HEK293 (cell line): Measurements from ENCODE around the gene ITGA8.
A peak's percentile ranks its signal among the peaks of the same experiment; 100 is the strongest.

ENCODE experiments used
- CTCF ChIA-PET: fragments of 350-600 bp; formaldehyde crosslinking; extraction: SDS; loops from one replicate; lab custom pipeline; 2021; ENCODE audit warnings: antibody characterized with exemption; lab: Yijun Ruan, JAX
- POLR2A ChIA-PET: fragments of 300-600 bp; formaldehyde crosslinking; extraction: SDS; loops from one replicate; lab custom pipeline; 2020; ENCODE audit warnings: antibody characterized with exemption, inconsistent platforms; lab: Yijun Ruan, JAX
- H3K27ac ChIP-seq: fragments of 200-500 bp; sonication (Bioruptor generic); 2 replicates; pipeline ENCODE4 v1.5.1; 2014; ENCODE audit warnings: low read depth, low read length, control low read depth, inconsistent platforms; ENCODE audit errors: extremely low read depth
- H3K36me3 ChIP-seq, 2 experiments: fragments of 200-500 bp in 1 of 2; sonication (Bioruptor generic) in 1 of 2; 1 replicate in 1 of 2; 2 replicates in 1 of 2; pipeline ENCODE4 v1.5.1; 2014 to 2017; ENCODE audit warnings: inconsistent platforms in 2 of 2, low read length in 2 of 2; ENCODE audit not compliant: control insufficient read depth in 2 of 2, insufficient read depth in 1 of 2
- H3K4me1 ChIP-seq: fragments of 200-500 bp; sonication (Bioruptor generic); 2 replicates; pipeline ENCODE4 v1.5.1; 2014; ENCODE audit warnings: mild to moderate bottlenecking, low read length, inconsistent platforms; ENCODE audit not compliant: control insufficient read depth, insufficient read depth
- H3K4me3 ChIP-seq: 2 replicates; pipeline ENCODE4 v1.5.1; 2011; ENCODE audit warnings: low read depth, mild to moderate bottlenecking, control low read depth, low read length, moderate library complexity
- H3K9me3 ChIP-seq: fragments of 200-500 bp; sonication (Bioruptor generic); 2 replicates; pipeline ENCODE4 v1.5.1; 2014; ENCODE audit warnings: low read depth, low read length, inconsistent platforms; ENCODE audit not compliant: control insufficient read depth, insufficient read depth
- CTCF ChIP-seq: fragments of 450-650 bp; formaldehyde crosslinking; IDR thresholded peaks from 2 replicates; pipeline ENCODE4 v1.5.1; 2016; ENCODE audit warnings: missing biosample characterization, missing genetic modification characterization
- OSR2 ChIP-seq: fragments of 450-650 bp; formaldehyde crosslinking; IDR thresholded peaks from 2 replicates; pipeline ENCODE4 v1.5.1; 2016; ENCODE audit warnings: missing biosample characterization, missing genetic modification characterization
- PRDM10 ChIP-seq: fragments of 450-650 bp; formaldehyde crosslinking; IDR thresholded peaks from 2 replicates; pipeline ENCODE4 v1.5.1; 2016; ENCODE audit warnings: missing biosample characterization, missing genetic modification characterization
- SCRT2 ChIP-seq: fragments of 450-650 bp; formaldehyde crosslinking; IDR thresholded peaks from 2 replicates; pipeline ENCODE4 v1.5.1; 2016; ENCODE audit warnings: missing biosample characterization, missing genetic modification characterization
- SETDB1 ChIP-seq: IDR thresholded peaks from one replicate; pipeline ENCODE4 v1.6.1; 2017; ENCODE audit warnings: mild to moderate bottlenecking, low read length, moderate library complexity, mixed read lengths; ENCODE audit not compliant: insufficient read length
- YY2 ChIP-seq: fragments of 450-650 bp; formaldehyde crosslinking; IDR thresholded peaks from 2 replicates; pipeline ENCODE4 v1.5.1; 2016; ENCODE audit warnings: missing biosample characterization, missing genetic modification characterization
- ZEB2 ChIP-seq: fragments of 450-650 bp; formaldehyde crosslinking; IDR thresholded peaks from 2 replicates; pipeline ENCODE4 v1.5.1; 2016; ENCODE audit warnings: missing biosample characterization, missing genetic modification characterization
- ZNF2 ChIP-seq: fragments of 450-650 bp; formaldehyde crosslinking; IDR thresholded peaks from 2 replicates; pipeline ENCODE4 v1.5.1; 2016; ENCODE audit warnings: missing biosample characterization, missing genetic modification characterization
- ZNF202 ChIP-seq: fragments of 450-650 bp; formaldehyde crosslinking; IDR thresholded peaks from 2 replicates; pipeline ENCODE4 v1.5.1; 2016; ENCODE audit warnings: missing biosample characterization, missing genetic modification characterization, borderline replicate concordance
- ZNF214 ChIP-seq: fragments of 450-650 bp; formaldehyde crosslinking; IDR thresholded peaks from 2 replicates; pipeline ENCODE4 v1.5.1; 2017; ENCODE audit warnings: missing biosample characterization, mild to moderate bottlenecking, missing genetic modification characterization, borderline replicate concordance
- ZNF26 ChIP-seq: fragments of 450-650 bp; formaldehyde crosslinking; IDR thresholded peaks from 2 replicates; pipeline ENCODE4 v1.5.1; 2016; ENCODE audit warnings: missing biosample characterization, missing genetic modification characterization
- ZNF350 ChIP-seq: fragments of 450-650 bp; formaldehyde crosslinking; IDR thresholded peaks from 2 replicates; pipeline ENCODE4 v1.5.0; 2017; ENCODE audit warnings: missing biosample characterization, mild to moderate bottlenecking, missing genetic modification characterization
- ZNF37A ChIP-seq: fragments of 450-650 bp; IDR thresholded peaks from 2 replicates; pipeline ENCODE4 v1.5.1; 2018; ENCODE audit warnings: missing biosample characterization, missing genetic modification characterization
- ZNF394 ChIP-seq: fragments of 450-650 bp; formaldehyde crosslinking; IDR thresholded peaks from 2 replicates; pipeline ENCODE4 v1.5.1; 2016; ENCODE audit warnings: missing biosample characterization, missing genetic modification characterization, mild to moderate bottlenecking, moderate library complexity, borderline replicate concordance
- ZNF416 ChIP-seq: fragments of 450-650 bp; formaldehyde crosslinking; IDR thresholded peaks from 2 replicates; pipeline ENCODE4 v1.5.1; 2016; ENCODE audit warnings: missing biosample characterization, missing genetic modification characterization
- ZNF530 ChIP-seq: fragments of 450-650 bp; formaldehyde crosslinking; IDR thresholded peaks from 2 replicates; pipeline ENCODE4 v1.5.1; 2016; ENCODE audit warnings: low read depth, missing biosample characterization, missing genetic modification characterization
- ZNF639 ChIP-seq: fragments of 450-650 bp; formaldehyde crosslinking; IDR thresholded peaks from 2 replicates; pipeline ENCODE4 v1.5.1; 2016; ENCODE audit warnings: missing biosample characterization, missing genetic modification characterization

Gene ITGA8

GRCh38 chr10:15473396-15473767 lies 246.3 kb downstream of the ITGA8 start:
- peaks cover 20% of the 10 kb centered on the region for H3K4me1 ChIP-seq

More at GRCh38 chr10:15473396-15473767, 246.3 kb downstream of the ITGA8 start:
- POLR2A ChIA-PET: no interaction called here
- TF ChIP-seq ZNF394 (tag by site-specific recombination): no peak
- TF ChIP-seq ZNF2 (tag by site-specific recombination): no peak
- no peak for TF ChIP-seq ZNF416 (tag by site-specific recombination)
- no peak for TF ChIP-seq ZNF26
- TF ChIP-seq ZNF639: no peak
- TF ChIP-seq YY2 (tag by site-specific recombination): no peak
- TF ChIP-seq SETDB1: no peak
- no peak for TF ChIP-seq ZEB2
- TF ChIP-seq OSR2 (tag by site-specific recombination): no peak
- TF ChIP-seq ZNF350 (tag by site-specific recombination): no peak
- TF ChIP-seq PRDM10 (tag by site-specific recombination): no peak
- TF ChIP-seq ZNF37A (tag by site-specific recombination): no peak
- TF ChIP-seq ZNF202 (tag by site-specific recombination): no peak
- no peak for TF ChIP-seq ZNF530 (tag by site-specific recombination)
- TF ChIP-seq ZNF214: no peak
- no peak for TF ChIP-seq CTCF (tag by site-specific recombination)
- TF ChIP-seq SCRT2 (tag by site-specific recombination): no peak
- H3K4me3 ChIP-seq: no peak overlapping the region
- CTCF ChIA-PET: no interaction called here
- H3K27ac ChIP-seq: peak overlapping the region; percentile 65; the same call in 1 of the 2 replicates
- no peaks in the 10 kb centered on the region for H3K36me3 ChIP-seq
- no peaks in the 10 kb centered on the region for H3K9me3 ChIP-seq
